Measurements from ENCODE around the gene CEP41.

The CEP41 gene

GRCh38 chr7:130417213-130417612, 23.6 kb downstream of the CEP41 start:
- no peak for DNase-seq

GRCh38 chr7:130415006-130415405, 25.8 kb downstream of the CEP41 start:
- no peak for DNase-seq

DNA sequence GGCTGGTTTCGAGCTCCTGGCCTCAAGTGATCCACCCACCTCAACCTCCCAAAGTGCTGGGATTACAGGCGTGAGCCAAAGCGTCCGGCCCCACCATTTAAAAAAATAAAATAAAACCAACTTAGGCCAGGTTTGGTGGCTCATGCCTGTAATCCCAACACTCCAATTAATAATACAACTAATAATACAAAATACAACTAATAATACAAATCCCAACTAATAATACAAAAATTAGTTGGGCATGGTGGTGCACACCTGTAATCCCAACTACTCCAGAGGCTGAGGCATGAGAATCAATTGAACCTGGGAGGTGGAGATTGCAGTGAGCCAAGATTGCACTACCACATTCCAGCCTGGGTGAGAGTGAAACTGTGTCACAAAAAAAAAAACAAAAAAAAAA, 27.6 kb downstream of the CEP41 start:
- DNase-seq = no peak

GRCh38 chr7:130410868-130411541, 29.8 kb downstream of the CEP41 start:
- no peak for DNase-seq

GRCh38 chr7:130409712-130410072, 31.1 kb downstream of the CEP41 start:
- no peak for DNase-seq

DNA sequence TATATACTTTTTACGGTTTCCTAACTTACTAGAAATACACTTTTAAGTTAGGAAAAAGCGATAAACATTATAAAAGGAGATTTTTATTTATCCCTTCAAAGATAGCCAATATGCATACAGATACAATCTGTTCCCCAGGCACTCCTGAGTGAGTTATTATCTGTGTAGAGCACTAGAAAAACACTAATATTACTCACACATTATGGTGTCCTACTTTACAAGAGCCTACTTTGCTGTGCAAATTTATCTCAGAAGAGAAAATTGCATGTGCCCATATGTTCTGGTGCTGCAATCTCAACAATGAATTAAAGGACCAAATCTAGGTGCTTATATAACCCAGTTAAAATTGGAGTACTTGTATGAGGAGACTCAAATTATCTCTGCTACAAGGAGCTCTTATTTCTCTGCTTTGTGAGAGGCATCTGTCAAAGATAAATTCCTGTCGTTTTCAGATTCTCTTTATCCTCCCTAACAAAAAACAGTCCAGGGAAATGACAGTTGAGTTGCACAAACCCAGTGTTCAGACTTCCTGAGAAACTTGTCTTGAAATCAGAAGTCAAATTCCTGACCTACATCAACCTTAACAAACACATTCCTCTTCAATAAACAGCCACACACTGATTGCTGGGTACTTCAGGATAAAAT, 31.6 kb downstream of the CEP41 start:
- DNase-seq = no peak

- DNase-seq = no peak
These were observed 35.8 kb downstream of the CEP41 start for GRCh38 chr7:130405003-130405402.

DNA sequence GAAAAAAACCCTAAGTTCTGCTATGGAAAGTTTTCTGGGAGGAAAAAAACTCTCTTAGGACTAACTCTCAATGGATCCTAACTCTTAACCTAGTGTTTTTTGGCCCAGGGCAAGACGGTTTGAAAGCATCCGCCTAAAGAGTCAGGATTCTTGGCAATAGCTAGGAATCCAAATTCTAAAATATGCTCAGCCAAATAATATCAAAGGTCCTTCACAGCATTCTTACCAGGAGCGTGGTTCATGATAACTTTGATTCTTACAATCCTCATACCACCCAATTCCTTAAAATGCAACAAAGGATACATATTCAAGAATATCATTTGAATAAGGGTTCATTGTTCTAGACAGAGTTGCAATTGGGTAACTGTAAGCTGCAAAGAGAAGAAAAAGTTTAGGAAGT, 39.2 kb downstream of the CEP41 start:
- DNase-seq = no peak

DNA sequence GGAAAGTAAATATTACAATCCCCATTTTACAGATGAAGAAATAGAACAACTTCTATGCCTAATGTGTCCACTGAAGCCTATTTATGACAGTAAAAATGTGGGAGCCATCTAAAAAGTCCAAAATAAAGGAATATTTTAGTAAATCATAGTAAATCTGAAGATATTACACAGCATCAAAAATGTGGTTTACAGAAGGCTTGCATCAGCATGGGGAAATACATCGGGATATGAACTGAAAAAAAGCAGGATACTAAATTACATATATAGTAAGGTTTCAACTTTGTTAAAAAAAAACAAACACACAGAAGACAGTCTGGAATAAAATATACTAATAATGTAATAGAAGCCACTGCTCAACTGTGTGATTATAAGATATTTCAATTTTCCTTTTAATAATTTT, 39.7 kb downstream of the CEP41 start:
- no peak for DNase-seq

GRCh38 chr7:130400120-130400572, 40.7 kb downstream of the CEP41 start:
- no peak for DNase-seq

GRCh38 chr7:130398526-130399090, 42.2 kb downstream of the CEP41 start:
- DNase-seq = no peak

GRCh38 chr7:130397758-130398073, 43.1 kb downstream of the CEP41 start:
- no peak for DNase-seq

- no peak for DNase-seq
These were observed 43.6 kb downstream of the CEP41 start for GRCh38 chr7:130397051-130397757.

DNA sequence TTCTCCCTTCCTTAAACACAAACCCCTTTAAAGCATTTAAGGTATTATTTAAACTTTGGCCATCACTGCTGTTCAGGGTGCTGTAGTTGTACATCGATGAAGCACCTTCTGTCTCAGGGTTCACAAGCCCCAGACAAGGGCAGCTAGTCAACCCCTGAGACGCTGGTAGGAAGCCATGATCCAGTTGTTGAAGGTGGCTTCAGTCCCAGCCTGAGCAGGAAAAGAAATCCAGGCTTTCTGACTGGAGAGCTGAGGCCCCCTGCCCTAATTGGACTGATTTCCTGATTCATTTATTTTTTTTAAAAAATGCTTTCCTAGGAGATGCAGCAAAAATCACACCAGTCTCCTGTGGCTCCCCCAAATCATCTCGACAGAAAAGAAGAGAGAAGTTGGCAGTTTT, 44.7 kb downstream of the CEP41 start:
- no peak for DNase-seq

DNA sequence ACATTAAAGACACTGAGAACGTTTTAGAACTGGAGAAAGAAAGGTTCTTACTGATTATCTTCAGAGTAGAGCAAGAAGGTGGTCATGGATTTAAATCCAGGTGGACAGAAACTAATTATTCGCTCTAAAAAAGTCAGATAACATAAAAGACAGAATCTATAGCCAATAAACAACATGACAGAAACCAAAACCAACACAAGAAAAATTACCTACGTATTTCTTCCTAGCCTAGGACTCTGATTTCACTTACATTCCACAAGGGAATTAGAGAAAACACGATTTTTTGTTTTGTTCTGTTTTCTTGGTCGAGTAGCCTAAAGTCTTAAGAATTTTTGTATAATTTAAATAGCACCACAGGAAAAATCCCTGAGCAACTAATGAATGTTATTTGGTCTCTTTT, 45.4 kb downstream of the CEP41 start:
- no peak for DNase-seq

GRCh38 chr7:130394421-130395195, 46.2 kb downstream of the CEP41 start:
- DNase-seq = no peak

GRCh38 chr7:130393841-130394411, 46.9 kb downstream of the CEP41 start:
- no peak for DNase-seq

- no peak for DNase-seq
These were observed 47.7 kb downstream of the CEP41 start for GRCh38 chr7:130393101-130393561.

DNA sequence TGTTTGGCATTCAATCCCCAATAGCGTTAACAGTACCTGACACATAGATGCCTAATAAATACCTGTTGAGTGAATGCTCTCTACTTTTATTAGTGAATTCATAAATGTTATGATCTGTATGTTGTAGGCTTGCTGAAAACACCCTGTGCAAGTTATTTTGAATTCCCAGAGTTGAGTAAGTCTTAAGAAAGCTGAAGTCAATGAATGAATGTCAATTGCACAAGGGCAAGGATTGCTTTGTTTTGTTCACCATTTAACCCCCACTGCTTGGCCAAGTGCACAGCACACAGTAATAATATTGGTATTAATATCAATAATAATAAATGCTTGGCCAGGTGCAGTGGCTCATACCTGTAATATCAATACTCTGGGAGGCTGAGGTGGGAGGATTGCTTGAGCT, 50.3 kb downstream of the CEP41 start:
- DNase-seq = no peak

GRCh38 chr7:130388671-130389070, 52.1 kb downstream of the CEP41 start:
- no peak for DNase-seq

- DNase-seq = no peak
These were observed 53.0 kb downstream of the CEP41 start for GRCh38 chr7:130387628-130388403.

- DNase-seq = no peak
These were observed 53.5 kb downstream of the CEP41 start for GRCh38 chr7:130387306-130387627.
